Aorta (tissue), 5 donors: ENCODE data around the gene DYRK1A. TPM values are rescaled to one million over a fixed set of nuclear protein-coding genes. Genes with fewer than 3 reads are reported as not detected.
"Not testable (repeated sequence)": the region's sequence is repeated elsewhere in the genome, so short reads cannot be mapped to it uniquely, and the experiment has no call there.

Source experiments
- ATAC-seq: fragments of 200-7000 bp; cut with Tn5 transposase; one replicate; pipeline ENCODE4 v1.9.1; 2022; ENCODE audit warnings: moderate library complexity; ENCODE audit not compliant: low FRiP score
- DNase-seq, 2 donors: peaks; one replicate each; pipeline ENCODE4 v3.0.0-alpha.2; 2020
- H3K27ac ChIP-seq, 2 donors: one replicate each; pipeline ENCODE4 v1.5.1; 2013; ENCODE audit warnings: low read length in 2 of 2, mild to moderate bottlenecking in 2 of 2, moderate library complexity in 2 of 2, control low read depth in 1 of 2, inconsistent platforms in 1 of 2, low read depth in 1 of 2
- H3K27me3 ChIP-seq, 2 donors: one replicate each; pipeline ENCODE4 v1.6.1; 2013; ENCODE audit warnings: control low read depth in 1 of 2, low read length in 1 of 2, mild to moderate bottlenecking in 1 of 2, moderate library complexity in 1 of 2; ENCODE audit not compliant: insufficient read depth in 2 of 2, control insufficient read depth in 1 of 2
- H3K36me3 ChIP-seq, 2 donors: one replicate each; pipeline ENCODE4 v1.6.1; 2013; ENCODE audit warnings: control low read depth in 1 of 2, low read length in 1 of 2, mild to moderate bottlenecking in 1 of 2; ENCODE audit not compliant: insufficient read depth in 2 of 2, control insufficient read depth in 1 of 2
- H3K4me1 ChIP-seq, 2 donors: one replicate each; pipeline ENCODE4 v1.6.1; 2013; ENCODE audit warnings: low read length in 2 of 2, control low read depth in 1 of 2, mild to moderate bottlenecking in 1 of 2, moderate library complexity in 1 of 2; ENCODE audit not compliant: insufficient read depth in 2 of 2, control insufficient read depth in 1 of 2
- H3K4me3 ChIP-seq, 2 donors: one replicate each; pipeline ENCODE4 v1.5.1; 2013; ENCODE audit warnings: low read length in 2 of 2, control low read depth in 1 of 2, mild to moderate bottlenecking in 1 of 2
- H3K9me3 ChIP-seq: one replicate; pipeline ENCODE4 v1.6.1; 2013; ENCODE audit warnings: mild to moderate bottlenecking, low read length; ENCODE audit not compliant: control insufficient read depth
- WGBS, 2 donors: extraction: QIAGEN DNeasy Blood & Tissue Kit; methylation state at CpG; one replicate each; pipeline ENCODE4 v1.1.7; 2013; 5-methylcytosine and 5-hydroxymethylcytosine counted together
- intact Hi-C, 2 donors: fragments of 100-400 bp; cut with DNase I; formaldehyde crosslinking; loops; one replicate each; pipeline versions ENCODE4 v1.14.2 to v1.15.0; 2022
- polyA plus RNA-seq, 2 donors: library from polyadenylated mRNA; stranded (reverse); fragments of 200-250 nt; gene quantifications; one replicate each; pipeline ENCODE4 v1.2.3, GENCODE V29; 2013
- total RNA-seq, 2 donors: library from RNA; stranded (reverse); fragmentation: NEBNext Ultra II Directional; extraction: Animal tissue kit (Norgen Biotek cat#: 25700); gene quantifications; one replicate each; pipeline ENCODE4 v1.2.1, GENCODE V29; 2021
- donor health status: healthy with polysubstance abuse.
- donor health status: Bipolar disorder and iron deficiency.
- donor health status: DM: no; HTN: no; CAD: no.
- donor health status: DM: no; HTN: no; CAD: no.
- donor health status: DM: yes; HTN: yes; CAD: no.

Gene DYRK1A
- total and polyA plus RNA-seq, 4 donors, result 8.8 to 76.6 (median 45.8) TPM

DNA sequence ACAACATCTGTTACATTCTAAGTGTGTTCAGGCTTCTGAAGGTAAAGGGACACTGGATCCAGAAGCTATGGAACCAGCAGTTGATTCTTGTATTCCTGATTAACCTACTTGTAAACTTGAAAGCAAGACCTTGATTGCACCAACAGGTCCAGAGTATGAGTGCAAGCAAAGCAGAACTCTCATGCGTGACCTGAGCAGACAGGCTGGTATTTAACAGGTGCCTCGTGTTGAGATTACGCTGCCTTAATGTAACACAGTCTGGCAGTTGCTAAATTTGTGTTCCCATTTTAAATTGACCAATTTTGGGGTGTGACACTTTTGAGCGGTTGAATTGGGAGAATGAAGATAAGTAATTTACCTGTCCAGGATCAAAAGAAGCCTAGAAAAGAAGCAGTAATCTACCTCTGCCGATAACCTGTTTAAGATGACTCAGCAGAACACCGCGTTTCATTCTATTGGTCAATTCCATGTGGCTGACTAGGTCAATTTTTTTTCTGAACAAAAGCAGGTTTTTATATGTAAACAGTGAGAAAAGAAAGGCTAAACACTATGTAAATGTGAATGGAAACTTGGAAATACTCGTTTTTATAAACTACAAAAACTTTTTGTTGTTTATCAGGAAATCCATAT lies 147.6 kb downstream of the DYRK1A start:
- WGBS, 2 donors, result 88 to 89% methylated on average over 8 of the region's 8 CpGs
- intact Hi-C loops, result no loop called here
- Histone ChIP-seq H3K9me3 (no peaks in the 10 kb centered on the region), H3K27ac (no peak overlapping the region), H3K27me3 (no peaks in the 10 kb centered on the region), H3K4me3 (no peak overlapping the region), H3K4me1 (no peaks in the 10 kb centered on the region), H3K36me3 (peaks cover 4 to 11% of the 10 kb centered on the region in 2 donors)
- DNase-seq (no peak), ATAC-seq (no peak)

DNA sequence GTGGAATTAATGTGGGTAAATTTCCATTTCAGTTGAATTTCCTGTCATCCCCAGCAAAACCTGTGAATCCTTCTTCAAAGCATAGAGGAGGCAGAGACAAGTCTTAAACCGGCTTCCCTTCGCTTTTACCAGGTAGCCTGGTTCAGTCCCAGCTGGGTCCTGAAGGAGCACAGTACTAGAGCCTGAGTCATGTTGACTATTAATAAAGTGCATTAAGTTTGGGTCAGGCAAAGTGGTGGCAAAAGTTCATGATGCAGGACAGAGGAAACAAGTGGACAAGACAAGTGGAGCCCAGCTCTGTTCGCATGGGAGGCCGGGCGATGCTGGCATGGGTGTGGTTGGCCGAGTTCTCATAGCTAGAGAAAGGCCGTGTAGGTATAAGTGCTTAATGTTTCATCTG lies 150.4 kb downstream of the DYRK1A start:
- Histone ChIP-seq H3K4me1 (no peaks in the 10 kb centered on the region), H3K36me3 (peaks cover 4 to 10% of the 10 kb centered on the region in 2 donors), H3K9me3 (no peaks in the 10 kb centered on the region), H3K4me3 (no peak overlapping the region), H3K27ac (no peak overlapping the region), H3K27me3 (no peaks in the 10 kb centered on the region)
- ATAC-seq (no peak), DNase-seq (no peak)
- intact Hi-C loops, result no loop called here
- WGBS, 2 donors, result 96 to 97% methylated on average over 7 of the region's 7 CpGs

DNA sequence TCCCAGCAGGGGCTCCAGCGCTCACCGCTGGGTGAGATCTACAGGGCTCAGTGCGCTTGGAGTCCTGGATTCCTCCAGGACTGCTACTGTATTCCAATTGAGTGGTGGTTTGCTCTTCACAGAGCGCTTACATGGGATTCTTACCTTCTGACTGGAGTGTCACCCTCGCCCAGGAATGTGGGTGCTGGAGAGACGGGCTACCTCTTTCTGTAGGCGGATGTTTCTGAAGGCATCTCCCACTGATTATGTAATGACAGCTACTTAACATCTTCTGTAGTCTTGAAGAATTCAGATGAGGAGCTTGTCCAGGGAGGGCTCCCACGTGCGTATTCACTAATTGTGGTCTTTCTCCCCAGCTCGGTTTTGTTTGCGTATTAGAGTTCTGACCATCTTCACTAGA lies 154.2 kb downstream of the DYRK1A start:
- H3K36me3 ChIP-seq, result peaks cover 3 to 4% of the 10 kb centered on the region in 2 donors
- no peaks in the 10 kb centered on the region for H3K27me3 ChIP-seq
- no peak for DNase-seq
- WGBS, 2 donors, result 92 to 94% methylated on average over 11 of the region's 11 CpGs
- H3K4me1 ChIP-seq, result no peaks in the 10 kb centered on the region
- no peaks in the 10 kb centered on the region for H3K9me3 ChIP-seq
- no peak overlapping the region for H3K4me3 ChIP-seq
- ATAC-seq, result no peak
- intact Hi-C loops, result no loop called here
- H3K27ac ChIP-seq, result no peak overlapping the region

DNA sequence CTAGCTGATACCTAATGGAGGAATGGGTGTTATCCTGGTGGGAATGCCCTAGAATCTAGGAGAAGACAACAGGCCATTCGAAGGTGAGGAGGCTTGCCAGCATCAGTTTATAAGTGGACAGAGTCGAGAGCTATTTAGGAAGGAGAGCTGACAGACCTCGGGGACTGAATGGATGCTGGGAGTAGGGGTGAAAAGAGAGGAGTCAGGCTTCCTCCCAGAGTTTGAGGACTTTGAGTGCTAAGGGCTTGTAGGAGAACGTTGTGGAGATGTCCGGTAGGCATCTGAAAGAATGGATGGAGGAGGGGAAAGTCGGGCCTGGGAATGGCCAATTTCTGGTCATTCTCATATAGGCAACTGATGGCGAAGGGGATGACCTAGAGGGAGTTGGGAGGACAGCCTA lies 155.1 kb downstream of the DYRK1A start:
- H3K4me3 ChIP-seq, result no peak overlapping the region
- WGBS, 2 donors, result 84 to 86% methylated on average over 7 of the region's 7 CpGs
- peaks cover 1 to 4% of the 10 kb centered on the region in 2 donors for H3K36me3 ChIP-seq
- DNase-seq, result no peak
- ATAC-seq, result no peak
- intact Hi-C loops, result no loop called here
- no peak overlapping the region for H3K27ac ChIP-seq
- H3K4me1 ChIP-seq, result no peaks in the 10 kb centered on the region
- no peaks in the 10 kb centered on the region for H3K9me3 ChIP-seq
- H3K27me3 ChIP-seq, result no peaks in the 10 kb centered on the region

DNA sequence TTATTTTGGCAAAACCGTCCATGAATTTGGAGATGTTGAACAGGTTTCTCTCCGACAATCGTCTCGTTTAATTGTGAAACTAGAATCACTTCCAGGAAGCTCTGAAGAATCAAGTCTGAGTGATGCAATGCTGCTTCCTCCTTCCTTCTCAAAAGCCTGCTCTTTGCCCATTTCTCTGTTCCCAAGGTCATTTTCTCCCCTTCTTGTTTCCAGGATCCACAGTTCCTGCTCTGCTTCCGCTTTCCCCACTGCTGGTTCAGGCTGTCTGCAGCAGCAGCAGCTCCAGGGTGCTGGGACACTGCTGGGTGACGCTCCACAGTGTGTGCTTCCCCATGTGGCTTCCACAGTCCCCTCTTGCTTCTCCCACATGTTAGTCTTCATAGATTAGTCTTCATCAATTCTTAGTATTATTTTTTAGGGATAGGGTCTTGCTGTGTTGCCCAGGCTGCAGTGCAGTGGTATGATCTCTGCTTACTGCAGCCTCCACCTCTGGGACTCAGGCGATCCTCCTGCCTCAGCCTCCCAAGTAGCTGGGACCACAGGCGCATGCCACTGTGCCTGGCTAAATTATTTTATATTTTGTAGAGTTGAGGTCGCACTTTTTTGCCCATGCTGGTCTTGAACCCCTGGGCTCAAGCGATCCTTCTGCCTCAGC lies 156.2 kb downstream of the DYRK1A start:
- no peak for DNase-seq
- Histone ChIP-seq H3K4me1 (no peaks in the 10 kb centered on the region), H3K9me3 (no peaks in the 10 kb centered on the region), H3K36me3 (peaks cover 1 to 2% of the 10 kb centered on the region in 2 donors), H3K4me3 (no peak overlapping the region), H3K27me3 (no peaks in the 10 kb centered on the region), H3K27ac (no peak overlapping the region)
- ATAC-seq, result no peak
- 93 to 94% methylated on average over 10 of the region's 10 CpGs for WGBS, 2 donors
- intact Hi-C loops, result no loop called here

DNA sequence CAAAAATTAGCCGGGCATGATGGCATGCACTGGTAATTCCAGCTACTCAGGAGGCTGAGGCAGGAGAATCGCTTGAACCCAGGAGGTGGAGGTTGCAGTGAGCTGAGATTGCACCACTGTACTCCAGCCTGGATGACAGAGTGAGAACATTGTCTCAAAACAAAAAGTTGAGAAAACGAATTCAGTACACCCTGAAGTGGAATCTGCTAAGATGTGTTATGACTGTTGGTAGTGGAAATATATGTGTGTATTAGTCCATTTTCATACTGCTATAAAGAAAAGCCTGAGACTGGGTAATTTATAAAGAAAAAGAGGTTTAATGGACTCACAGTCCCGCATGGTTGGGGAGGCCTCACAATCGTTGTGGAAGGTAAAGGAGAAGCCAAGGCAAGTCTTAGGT lies 158.4 kb downstream of the DYRK1A start:
- DNase-seq, H3K36me3 ChIP-seq, H3K4me3 ChIP-seq, H3K9me3 ChIP-seq, H3K27me3 ChIP-seq, H3K27ac ChIP-seq, ATAC-seq, H3K4me1 ChIP-seq, intact Hi-C loops: not testable (repeated sequence)
- WGBS, 2 donors, result 89 to 91% methylated on average over 5 of the region's 5 CpGs

DNA sequence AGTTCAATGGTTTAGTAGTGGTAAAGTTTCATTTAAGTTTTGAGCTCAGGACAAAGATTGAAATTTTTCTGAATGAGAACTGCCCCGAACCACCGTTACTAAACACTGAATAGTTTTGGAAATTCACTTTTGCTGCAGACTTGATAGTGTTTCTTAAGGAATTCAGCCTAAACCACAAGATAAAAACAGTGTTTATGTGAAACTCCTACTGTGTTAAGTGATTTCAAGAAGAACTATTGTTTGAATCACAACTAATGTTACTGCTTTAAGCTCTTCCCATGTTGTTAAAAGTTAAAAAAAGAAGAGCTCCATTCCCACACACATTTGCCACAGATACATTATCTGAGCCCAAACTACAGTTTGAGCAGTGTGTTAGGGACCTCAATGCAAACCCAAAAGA lies 159.2 kb downstream of the DYRK1A start:
- Histone ChIP-seq H3K9me3 (no peaks in the 10 kb centered on the region), H3K27ac (no peak overlapping the region), H3K4me1 (peaks cover 0 to 2% of the 10 kb centered on the region in 2 donors), H3K4me3 (no peak overlapping the region), H3K36me3 (no peaks in the 10 kb centered on the region), H3K27me3 (no peaks in the 10 kb centered on the region)
- DNase-seq (no peak), ATAC-seq (no peak)
- intact Hi-C loops, result no loop called here
- 82 to 85% methylated on average over 2 of the region's 2 CpGs for WGBS, 2 donors

DNA sequence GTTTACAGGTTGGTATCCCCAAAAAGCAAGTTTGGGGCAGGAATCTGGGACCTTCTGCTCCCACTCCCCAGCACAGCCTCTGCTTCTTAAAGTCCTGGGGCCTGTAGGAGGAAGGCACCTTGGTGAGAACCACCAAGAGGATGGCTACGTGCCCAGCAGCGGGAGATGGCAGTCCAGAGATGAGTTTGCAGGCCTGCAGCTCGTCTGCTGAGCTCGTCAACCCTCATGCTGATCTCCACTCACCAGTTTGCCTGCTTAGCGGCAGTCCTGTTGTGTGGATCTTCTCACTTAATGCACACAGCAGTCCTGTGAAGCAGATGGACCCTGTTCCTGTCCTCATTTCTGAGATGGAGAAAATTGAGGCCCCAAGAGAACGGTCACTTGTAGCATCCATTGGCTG lies 160.5 kb downstream of the DYRK1A start:
- H3K27ac ChIP-seq, result no peak overlapping the region
- intact Hi-C loops, result no loop called here

DNA sequence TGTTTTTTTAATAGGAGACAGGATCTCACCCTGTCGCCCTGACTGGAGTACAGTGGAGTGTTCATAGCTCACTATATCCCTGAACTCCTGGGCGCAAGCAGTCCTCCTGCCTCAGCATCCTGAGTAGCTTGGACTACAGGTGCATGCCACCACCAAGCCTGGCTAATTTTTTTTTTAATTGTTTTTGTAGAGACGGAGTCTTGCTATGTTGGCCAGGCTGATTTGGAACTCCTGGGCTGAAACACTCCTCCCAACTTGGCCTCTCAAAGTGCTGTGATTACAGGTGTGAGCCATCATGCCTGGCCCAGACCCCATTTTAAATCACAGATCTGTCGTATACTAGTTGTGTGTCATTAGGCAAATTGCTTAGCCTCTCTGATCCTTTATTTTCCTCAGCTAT lies 161.1 kb downstream of the DYRK1A start:
- intact Hi-C loops, result no loop called here
- no peak for ATAC-seq

More for the DNA sequence above, 160.5 kb downstream of the DYRK1A start:
- DNase-seq, result no peak
- Histone ChIP-seq H3K4me3 (no peak overlapping the region), H3K27me3 (no peaks in the 10 kb centered on the region), H3K36me3 (no peaks in the 10 kb centered on the region), H3K9me3 (no peaks in the 10 kb centered on the region), H3K4me1 (peaks cover 0 to 2% of the 10 kb centered on the region in 2 donors)
- no peak for ATAC-seq
- WGBS, 2 donors, result 88 to 94% methylated on average over 6 of the region's 6 CpGs

More for the DNA sequence above, 161.1 kb downstream of the DYRK1A start:
- WGBS, 2 donors, result 89% methylated on average over 4 of the region's 4 CpGs
- Histone ChIP-seq H3K4me1 (peaks cover 0 to 2% of the 10 kb centered on the region in 2 donors), H3K27ac (no peak overlapping the region), H3K4me3 (no peak overlapping the region), H3K27me3 (no peaks in the 10 kb centered on the region), H3K9me3 (no peaks in the 10 kb centered on the region), H3K36me3 (no peaks in the 10 kb centered on the region)
- no peak for DNase-seq
